ENCODE data around the gene PPP4R4. TPM values are rescaled to one million over a fixed set of nuclear protein-coding genes. Genes with fewer than 3 reads are reported as not detected.
"Not testable (repeated sequence)": the region's sequence is repeated elsewhere in the genome, so short reads cannot be mapped to it uniquely, and the experiment has no call there.

Gene PPP4R4
- total RNA-seq, 4 donors from 2014 or later: 0.24 to 4.4 (median 1.3) TPM

DNA sequence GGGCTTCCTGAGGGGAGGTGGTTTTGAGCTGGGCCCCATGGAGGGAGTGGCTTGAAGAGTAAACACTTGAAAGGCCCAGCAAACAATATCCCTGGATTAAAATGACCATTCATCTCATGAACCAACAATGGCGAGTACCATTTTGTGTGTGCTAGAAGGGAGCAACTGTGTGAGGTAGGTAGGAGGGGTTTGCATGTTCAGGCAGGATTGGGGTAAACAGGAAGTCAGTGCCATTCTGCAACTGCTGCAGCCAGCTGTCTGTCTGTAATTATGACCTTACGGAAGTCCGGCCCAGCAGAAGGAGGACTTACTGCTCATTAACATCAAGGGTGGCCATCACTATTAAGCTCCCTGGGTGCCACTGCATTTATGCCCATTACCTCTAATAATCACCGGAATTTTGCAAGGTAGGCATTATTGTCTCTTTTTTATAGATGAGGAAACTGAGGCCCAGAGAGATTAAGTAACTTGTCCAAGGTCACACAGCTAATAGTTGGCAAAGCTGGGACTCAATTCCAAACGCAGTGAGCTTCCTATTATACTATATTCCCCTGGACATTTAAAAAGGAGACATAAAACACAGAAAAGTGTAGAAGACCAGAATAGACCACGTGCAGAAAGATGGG, 28.1 kb upstream of the PPP4R4 start:
- Histone ChIP-seq H3K9me3 (no peaks in the 10 kb centered on the region), H3K36me3 (no peaks in the 10 kb centered on the region), H3K4me1 (no peaks in the 10 kb centered on the region), H3K27me3 (no peaks in the 10 kb centered on the region), H3K4me3 (no peak overlapping the region), H3K27ac (no peak overlapping the region)
- no peak for DNase-seq (ENCODE audit: low spot score in 2 of 2)
- 86% methylated on average over 6 of the region's 6 CpGs for WGBS
- TF ChIP-seq POLR2A (IDR thresholded peaks at IDR 0.05): no peak
- no peak for TF ChIP-seq POLR2AphosphoS5 (IDR thresholded peaks at IDR 0.05)
- no peak for TF ChIP-seq EP300 (IDR thresholded peaks at IDR 0.05)
- TF ChIP-seq, protein P1, sequence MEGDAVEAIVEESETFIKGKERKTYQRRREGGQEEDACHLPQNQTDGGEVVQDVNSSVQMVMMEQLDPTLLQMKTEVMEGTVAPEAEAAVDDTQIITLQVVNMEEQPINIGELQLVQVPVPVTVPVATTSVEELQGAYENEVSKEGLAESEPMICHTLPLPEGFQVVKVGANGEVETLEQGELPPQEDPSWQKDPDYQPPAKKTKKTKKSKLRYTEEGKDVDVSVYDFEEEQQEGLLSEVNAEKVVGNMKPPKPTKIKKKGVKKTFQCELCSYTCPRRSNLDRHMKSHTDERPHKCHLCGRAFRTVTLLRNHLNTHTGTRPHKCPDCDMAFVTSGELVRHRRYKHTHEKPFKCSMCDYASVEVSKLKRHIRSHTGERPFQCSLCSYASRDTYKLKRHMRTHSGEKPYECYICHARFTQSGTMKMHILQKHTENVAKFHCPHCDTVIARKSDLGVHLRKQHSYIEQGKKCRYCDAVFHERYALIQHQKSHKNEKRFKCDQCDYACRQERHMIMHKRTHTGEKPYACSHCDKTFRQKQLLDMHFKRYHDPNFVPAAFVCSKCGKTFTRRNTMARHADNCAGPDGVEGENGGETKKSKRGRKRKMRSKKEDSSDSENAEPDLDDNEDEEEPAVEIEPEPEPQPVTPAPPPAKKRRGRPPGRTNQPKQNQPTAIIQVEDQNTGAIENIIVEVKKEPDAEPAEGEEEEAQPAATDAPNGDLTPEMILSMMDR (IDR thresholded peaks at IDR 0.05): no peak

DNA sequence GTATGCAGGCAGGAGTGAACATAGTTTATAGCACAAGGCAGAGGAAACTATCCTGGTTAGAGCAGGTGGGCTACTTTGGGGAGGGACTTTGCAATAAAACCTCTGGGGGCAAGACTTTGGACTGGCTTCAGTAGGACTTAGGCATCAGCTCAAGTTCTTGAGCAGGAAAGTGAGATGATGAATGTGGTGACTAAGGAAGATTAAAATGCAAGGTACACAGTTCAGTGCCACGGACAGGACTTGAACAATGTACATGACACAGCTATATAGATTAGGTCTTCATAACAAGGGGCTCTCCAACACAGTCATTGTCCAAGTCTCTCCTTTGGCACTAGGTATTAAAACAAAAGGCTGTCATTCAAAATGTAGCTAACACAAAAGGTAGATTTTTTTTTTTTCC, 21.4 kb upstream of the PPP4R4 start:
- no peak overlapping the region for H3K4me3 ChIP-seq
- H3K9me3 ChIP-seq: no peaks in the 10 kb centered on the region
- H3K27ac ChIP-seq: no peak overlapping the region
- TF ChIP-seq POLR2A (IDR thresholded peaks at IDR 0.05) (no peak), POLR2AphosphoS5 (IDR thresholded peaks at IDR 0.05) (no peak), EP300 (IDR thresholded peaks at IDR 0.05) (no peak)
- TF ChIP-seq, protein P1 (IDR thresholded peaks at IDR 0.05): no peak
- no peak for DNase-seq (ENCODE audit: low spot score in 2 of 2)
- H3K27me3 ChIP-seq: peaks cover 11% of the 10 kb centered on the region
- H3K4me1 ChIP-seq: no peaks in the 10 kb centered on the region
- 92% methylated on average over 1 of the region's 1 CpG for WGBS
- no peaks in the 10 kb centered on the region for H3K36me3 ChIP-seq

DNA sequence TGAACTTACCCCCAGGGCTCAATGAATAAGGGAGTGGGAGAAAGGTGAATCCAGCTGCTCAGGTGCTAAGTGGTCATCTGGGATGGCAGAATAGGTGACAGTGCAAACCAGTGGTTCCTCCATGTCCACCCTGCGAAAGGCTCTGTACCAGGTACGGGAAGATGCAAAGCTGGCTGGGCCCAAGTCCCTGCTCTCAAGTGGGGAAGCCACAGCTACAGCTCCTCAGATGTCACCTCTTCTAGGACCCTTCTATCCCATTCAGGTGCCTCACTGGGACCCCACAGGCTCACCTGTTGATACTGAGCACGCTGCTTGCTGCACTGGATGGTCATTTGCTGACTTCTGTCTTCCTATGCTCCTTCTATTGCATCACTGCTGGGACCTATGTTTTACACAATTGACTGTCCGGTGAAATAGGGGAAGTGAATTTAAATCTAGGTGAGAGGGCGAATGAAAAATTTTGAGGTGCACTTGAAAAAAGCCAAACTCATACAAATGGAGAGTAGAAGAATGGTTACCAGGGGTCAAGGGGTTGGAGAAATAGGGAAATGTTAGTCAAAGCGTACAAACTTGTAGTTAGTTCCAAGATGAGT, 20.3 kb upstream of the PPP4R4 start:
- TF ChIP-seq POLR2A (IDR thresholded peaks at IDR 0.05) (no peak), EP300 (IDR thresholded peaks at IDR 0.05) (no peak), POLR2AphosphoS5 (IDR thresholded peaks at IDR 0.05) (no peak)
- TF ChIP-seq, protein P1 (IDR thresholded peaks at IDR 0.05): no peak
- no peaks in the 10 kb centered on the region for H3K4me1 ChIP-seq
- H3K27ac ChIP-seq: no peak overlapping the region
- 90% methylated on average over 6 of the region's 6 CpGs for WGBS
- no peaks in the 10 kb centered on the region for H3K36me3 ChIP-seq
- peaks cover 17% of the 10 kb centered on the region for H3K27me3 ChIP-seq
- H3K9me3 ChIP-seq: no peaks in the 10 kb centered on the region
- no peak overlapping the region for H3K4me3 ChIP-seq
- no peak for DNase-seq (ENCODE audit: low spot score in 2 of 2)

DNA sequence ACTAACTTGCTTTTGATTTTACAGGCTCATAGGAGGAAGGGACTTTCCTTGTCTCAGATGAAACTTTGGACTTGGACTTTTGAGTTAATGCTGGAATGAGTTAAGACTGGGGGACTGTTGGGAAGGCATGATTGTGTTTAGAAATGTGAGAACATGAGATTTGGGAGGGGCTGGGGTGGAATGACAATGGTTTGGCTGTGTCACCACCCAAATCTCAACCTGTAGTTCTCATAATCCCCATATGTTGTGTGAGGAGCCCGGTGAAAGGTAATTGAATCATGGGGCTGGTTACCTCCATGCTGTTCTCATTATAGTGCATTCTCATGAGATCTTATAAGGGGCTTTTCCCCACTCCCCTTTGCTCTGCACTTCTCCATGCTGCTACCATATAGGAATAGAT, 18.0 kb upstream of the PPP4R4 start:
- H3K4me3 ChIP-seq; H3K4me1 ChIP-seq; DNase-seq (ENCODE audit: low spot score in 2 of 2); H3K36me3 ChIP-seq; H3K9me3 ChIP-seq; H3K27ac ChIP-seq: not testable (repeated sequence)
- H3K27me3 ChIP-seq: peaks cover 17% of the 10 kb centered on the region
- whole genome bisulfite sequencing: 85% methylated on average over 1 of the region's 1 CpG

- H3K27ac ChIP-seq: no peak overlapping the region
- peaks cover 5% of the 10 kb centered on the region for H3K4me1 ChIP-seq
- TF ChIP-seq POLR2A (IDR thresholded peaks at IDR 0.05) (no peak), POLR2AphosphoS5 (IDR thresholded peaks at IDR 0.05) (no peak), EP300 (IDR thresholded peaks at IDR 0.05) (no peak)
- TF ChIP-seq, protein P1 (IDR thresholded peaks at IDR 0.05): no peak
- DNase-seq (ENCODE audit: low spot score in 2 of 2): no peak
- H3K36me3 ChIP-seq: no peaks in the 10 kb centered on the region
- no peak overlapping the region for H3K4me3 ChIP-seq
- H3K27me3 ChIP-seq: peaks cover 16% of the 10 kb centered on the region
- H3K9me3 ChIP-seq: no peaks in the 10 kb centered on the region
Observed at GRCh38 chr14:94157197-94157596, 16.9 kb upstream of the PPP4R4 start.
